HCT116 (cell line): ENCODE measurements around the gene MXI1. TPM values are rescaled to one million over a fixed set of nuclear protein-coding genes. Genes with fewer than 3 reads are reported as not detected.
"Not testable (repeated sequence)": the region's sequence is repeated elsewhere in the genome, so short reads cannot be mapped to it uniquely, and the experiment has no call there.

Experiments
- ATAC-seq: fragments of 200-7000 bp; cut with Tn5 transposase; 2 replicates; pipeline ENCODE4 v1.9.1; 2020; ENCODE audit warnings: mild to moderate bottlenecking, moderate library complexity
- BruUV-seq: library from RNA; stranded (reverse); fragments of 400-500 nt; replicated peaks from 2 replicates; lab custom pipeline; 2021; lab: Mats Ljungman, UMichigan
- CTCF ChIA-PET: fragments of 300-600 bp; sonication (Branson Sonifier 250); formaldehyde crosslinking; loops from one replicate; lab custom pipeline; 2021; ENCODE audit warnings: antibody characterized with exemption; lab: Charles Lee
- POLR2A ChIA-PET: fragments of 300-600, 350-600 bp; sonication (Branson Sonifier 250); formaldehyde crosslinking; loops from one replicate; lab custom pipeline; 2021; ENCODE audit warnings: antibody characterized with exemption; lab: Charles Lee
- RAD21 ChIA-PET, 2 experiments: fragments of 300-600 bp; sonication (Branson Sonifier 250); formaldehyde crosslinking; loops; one replicate each; lab custom pipeline; 2023; ENCODE audit warnings: low total read pairs in 2 of 2; ENCODE audit not compliant: uncharacterized antibody in 2 of 2, unreplicated experiment in 2 of 2, low non-redundant PET in 1 of 2; lab: Charles Lee
- DNase-seq: peaks from one replicate; pipeline ENCODE4 v3.0.0-alpha.2; 2010; ENCODE audit warnings: low read depth, low spot score
- H2AFZ ChIP-seq: fragments of 200-600 bp; shearing (Covaris generic), sonication (generic); 2 replicates; pipeline ENCODE4 v1.6.1; 2017; ENCODE audit warnings: low read depth, mixed run types, mixed read lengths, antibody characterized with exemption, low read length; ENCODE audit not compliant: poor library complexity, severe bottlenecking
- H3K27ac ChIP-seq: 2 replicates; pipeline ENCODE4 v1.5.1; 2012; ENCODE audit warnings: low read depth, low read length
- H3K27me3 ChIP-seq: fragments of 200-600 bp; sonication (generic); 2 replicates; pipeline ENCODE4 v1.6.1; 2016; ENCODE audit warnings: mixed run types, low read length, mixed read lengths; ENCODE audit not compliant: insufficient read depth
- H3K36me3 ChIP-seq, 2 experiments: fragments of 200-500 bp in 1 of 2; fragments of 200-600 bp in 1 of 2; sonication (Bioruptor generic) in 1 of 2; sonication (generic) in 1 of 2; 2 replicates each; pipeline versions ENCODE4 v1.5.1 to v1.6.1; 2014 to 2016; ENCODE audit warnings: low read length in 2 of 2, inconsistent platforms in 1 of 2, mixed read lengths in 1 of 2, mixed run types in 1 of 2; ENCODE audit not compliant: insufficient read depth in 2 of 2, control insufficient read depth in 1 of 2
- H3K4me1 ChIP-seq, 2 experiments: fragments of 200-600 bp in 1 of 2; sonication (generic) in 1 of 2; 2 replicates each; pipeline versions ENCODE4 v1.5.1 to v1.6.1; 2012 to 2017; ENCODE audit warnings: low read length in 2 of 2, inconsistent platforms in 1 of 2, mild to moderate bottlenecking in 1 of 2, mixed read lengths in 1 of 2, mixed run types in 1 of 2, moderate library complexity in 1 of 2; ENCODE audit not compliant: insufficient read depth in 2 of 2, control insufficient read depth in 1 of 2
- H3K4me2 ChIP-seq: fragments of 200-600 bp; sonication (generic); 2 replicates; pipeline ENCODE4 v1.6.1; 2017; ENCODE audit warnings: mixed run types, low read length, mixed read lengths
- H3K4me3 ChIP-seq, 2 experiments: fragments of 200-600 bp in 1 of 2; sonication (generic) in 1 of 2; replicated peaks in 1 of 2; 2 replicates each; pipeline ENCODE4 v1.5.1; 2011 to 2016; ENCODE audit warnings: low read length in 2 of 2, control low read depth in 1 of 2, low read depth in 1 of 2, mild to moderate bottlenecking in 1 of 2, mixed read lengths in 1 of 2, mixed run types in 1 of 2
- H3K79me2 ChIP-seq: fragments of 200-600 bp; sonication (generic); 2 replicates; pipeline ENCODE4 v1.6.1; 2017; ENCODE audit warnings: mild to moderate bottlenecking, mixed run types, low read length, moderate library complexity, mixed read lengths; ENCODE audit not compliant: insufficient read depth
- H3K9ac ChIP-seq: fragments of 200-600 bp; sonication (generic); 2 replicates; pipeline ENCODE4 v1.6.1; 2016; ENCODE audit warnings: low read length, mixed read lengths
- H3K9me2 ChIP-seq: fragments of 200-600 bp; sonication (generic), shearing (Covaris generic); 2 replicates; pipeline ENCODE4 v1.6.1; 2017; ENCODE audit warnings: mixed run types, mild to moderate bottlenecking, moderate library complexity; ENCODE audit not compliant: insufficient read depth
- H3K9me3 ChIP-seq, 2 experiments: fragments of 200-500 bp in 1 of 2; fragments of 200-600 bp in 1 of 2; sonication (Bioruptor generic) in 1 of 2; sonication (generic) in 1 of 2; 2 replicates each; pipeline ENCODE4 v1.6.1; 2014 to 2017; ENCODE audit warnings: low read length in 2 of 2, mixed read lengths in 2 of 2, inconsistent platforms in 1 of 2, low read depth in 1 of 2, mild to moderate bottlenecking in 1 of 2, mixed run types in 1 of 2, moderate library complexity in 1 of 2; ENCODE audit not compliant: control insufficient read depth in 1 of 2, insufficient read depth in 1 of 2
- H4K20me1 ChIP-seq: fragments of 200-600 bp; sonication (generic), shearing (Covaris generic); 2 replicates; pipeline ENCODE4 v1.6.1; 2017; ENCODE audit warnings: mixed run types, mild to moderate bottlenecking, moderate library complexity; ENCODE audit not compliant: insufficient read depth
- CBX3 ChIP-seq: IDR thresholded peaks from 2 replicates; pipeline ENCODE4 v1.6.1; 2012; ENCODE audit warnings: low read depth
- JUND ChIP-seq: IDR thresholded peaks from 2 replicates; pipeline ENCODE4 v1.6.1; 2012
- SP1 ChIP-seq: IDR thresholded peaks from 2 replicates; pipeline ENCODE4 v1.6.1; 2012; ENCODE audit warnings: low read depth
- ZNF274 ChIP-seq: fragments of 200-500 bp; sonication (Bioruptor generic); IDR thresholded peaks from 2 replicates; pipeline ENCODE4 v1.6.1; 2014; ENCODE audit warnings: mild to moderate bottlenecking, low read depth, low read length, inconsistent platforms
- intact Hi-C: fragments of 100-400 bp; cut with micrococcal nuclease; formaldehyde crosslinking; loops from 2 replicates; pipeline ENCODE4 v1.10.0; 2022
- total RNA-seq: library from RNA; stranded (reverse); gene quantifications from one replicate; pipeline ENCODE4 v1.2.1, GENCODE V29; 2021; ENCODE audit not compliant: unreplicated experiment

MXI1 gene
- total RNA-seq, 1 experiment from 2014 or later = 57.0 TPM

GRCh38 chr10:110327262-110327914 is 120.0 kb downstream of the MXI1 start (continued):
- no peak for TF ChIP-seq JUND
- no peak for TF ChIP-seq SP1
- no peak for TF ChIP-seq ZNF274

DNA sequence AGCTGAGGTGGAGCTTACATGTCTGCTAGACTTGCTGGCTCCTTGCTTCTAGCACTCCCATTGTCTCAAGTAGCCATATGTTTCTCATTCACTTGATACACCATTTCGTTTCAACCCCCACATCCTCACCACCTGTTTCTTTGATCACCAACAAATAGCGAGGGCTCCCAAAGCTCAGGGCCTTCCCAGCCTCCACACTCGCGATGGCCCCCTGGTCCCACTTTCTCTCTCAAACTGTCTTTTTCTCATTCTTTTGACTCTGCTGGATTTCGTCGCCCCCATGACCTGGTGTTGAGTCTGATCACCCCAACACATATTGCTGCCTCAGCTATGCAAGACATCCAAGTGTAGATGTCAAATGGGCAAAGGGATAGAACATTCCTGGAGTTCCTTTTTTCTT is 123.3 kb downstream of the MXI1 start:
- no peak overlapping the region for H3K4me3 ChIP-seq
- TF ChIP-seq CBX3 (peak; percentile 93), ZNF274 (no peak)
- DNase-seq (no peak), ATAC-seq (no peak)
- H3K36me3 ChIP-seq = no peaks in the 10 kb centered on the region
- no peaks in the 10 kb centered on the region for H3K27me3 ChIP-seq
- no peak overlapping the region for H3K9ac ChIP-seq
- peaks cover 0 to 20% of the 10 kb centered on the region in 2 experiments; a peak in 2 of 4 replicates for H3K4me1 ChIP-seq
- no peaks in the 10 kb centered on the region for H3K79me2 ChIP-seq
- H3K4me2 ChIP-seq = no peak overlapping the region
- ChIA-PET POLR2A (no interaction called here), CTCF (no interaction called here), RAD21 (no interaction called here)
- no peak overlapping the region for H3K27ac ChIP-seq
- intact Hi-C loops = no loop called here
- H3K9me2 ChIP-seq = no peaks in the 10 kb centered on the region
- H4K20me1 ChIP-seq = no peaks in the 10 kb centered on the region
- H2AFZ ChIP-seq = no peak overlapping the region
- BruUV-seq = no TSS peak
- H3K9me3 ChIP-seq = peaks cover 8 to 17% of the 10 kb centered on the region in 2 experiments; a peak in 2 of 4 replicates

- RAD21 ChIA-PET, intact Hi-C loops, H3K27me3 ChIP-seq, H3K4me3 ChIP-seq, POLR2A ChIA-PET, H3K36me3 ChIP-seq, BruUV-seq, H3K9ac ChIP-seq, H3K79me2 ChIP-seq, DNase-seq, H3K9me2 ChIP-seq, H3K4me2 ChIP-seq, H3K27ac ChIP-seq, H4K20me1 ChIP-seq, ATAC-seq, H2AFZ ChIP-seq, CTCF ChIA-PET: not testable (repeated sequence)
- Histone ChIP-seq H3K4me1 (peaks cover 0 to 15% of the 10 kb centered on the region in 2 experiments; a peak in 2 of 4 replicates), H3K9me3 (peaks cover 8 to 17% of the 10 kb centered on the region in 2 experiments; a peak in 2 of 4 replicates)
Observed at GRCh38 chr10:110331226-110331795, 123.9 kb downstream of the MXI1 start.
